C4-2B (cell line): ENCODE results near the gene WWP2.
"Not testable (repeated sequence)": the region's sequence is repeated elsewhere in the genome, so short reads cannot be mapped to it uniquely, and the experiment has no call there.

Experiments used
- CTCF ChIP-seq: fragments of 450-650 bp; conservative IDR thresholded peaks from 2 replicates; pipeline ENCODE4 v1.5.1; 2017; ENCODE audit warnings: mild to moderate bottlenecking
- ZFX ChIP-seq: fragments of 450-650 bp; IDR thresholded peaks from 2 replicates; pipeline ENCODE4 v1.6.1; 2017

GRCh38 chr16:69969657-69970056, 207.5 kb downstream of the WWP2 start:
- not testable (repeated sequence) for TF ChIP-seq CTCF, ZFX
